Measurements from ENCODE around the gene LIN7B. TPM values are rescaled to one million over a fixed set of nuclear protein-coding genes. Genes with fewer than 3 reads are reported as not detected.
A peak's percentile ranks its signal among the peaks of the same experiment; 100 is the strongest.

LIN7B gene
- total and polyA plus RNA-seq, 2 donors (not counting 1 experiment from before 2014, with no cell fraction given): 2.6 to 10.9 TPM

DNA sequence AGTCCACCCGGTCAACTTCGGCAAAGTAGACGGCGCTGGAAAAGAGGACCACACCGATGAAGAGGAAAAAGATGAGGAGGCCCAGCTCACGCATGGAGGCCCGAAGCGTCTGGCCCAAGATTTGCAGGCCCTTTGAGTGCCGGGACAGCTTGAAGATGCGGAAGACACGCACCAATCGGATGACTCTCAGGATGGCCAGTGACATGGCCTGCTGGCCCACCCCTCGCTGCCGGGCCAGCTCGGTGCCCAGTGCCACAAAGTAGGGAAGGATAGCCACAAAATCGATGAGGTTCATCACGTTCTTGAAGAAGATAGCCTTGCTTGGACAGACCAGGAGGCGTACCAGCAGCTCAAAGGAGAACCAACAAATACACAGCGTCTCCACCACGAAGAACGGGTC, 43.8 kb upstream of the LIN7B start:
- H3K4me1 ChIP-seq (ENCODE audit: control insufficient read depth, extremely low read depth, insufficient read depth, low read length): no peaks in the 10 kb centered on the region
- H3K4me3 ChIP-seq (replicated peaks in 1 of 4; ENCODE audit: control extremely low read depth in 1 of 4, insufficient read depth in 1 of 4, low read depth in 3 of 4, low read length in 4 of 4): no peak overlapping the region
- no peak for TF ChIP-seq EZH2 (IDR thresholded peaks at IDR 0.05; ENCODE audit: low read length, missing control alignments)
- TF ChIP-seq, protein P1, sequence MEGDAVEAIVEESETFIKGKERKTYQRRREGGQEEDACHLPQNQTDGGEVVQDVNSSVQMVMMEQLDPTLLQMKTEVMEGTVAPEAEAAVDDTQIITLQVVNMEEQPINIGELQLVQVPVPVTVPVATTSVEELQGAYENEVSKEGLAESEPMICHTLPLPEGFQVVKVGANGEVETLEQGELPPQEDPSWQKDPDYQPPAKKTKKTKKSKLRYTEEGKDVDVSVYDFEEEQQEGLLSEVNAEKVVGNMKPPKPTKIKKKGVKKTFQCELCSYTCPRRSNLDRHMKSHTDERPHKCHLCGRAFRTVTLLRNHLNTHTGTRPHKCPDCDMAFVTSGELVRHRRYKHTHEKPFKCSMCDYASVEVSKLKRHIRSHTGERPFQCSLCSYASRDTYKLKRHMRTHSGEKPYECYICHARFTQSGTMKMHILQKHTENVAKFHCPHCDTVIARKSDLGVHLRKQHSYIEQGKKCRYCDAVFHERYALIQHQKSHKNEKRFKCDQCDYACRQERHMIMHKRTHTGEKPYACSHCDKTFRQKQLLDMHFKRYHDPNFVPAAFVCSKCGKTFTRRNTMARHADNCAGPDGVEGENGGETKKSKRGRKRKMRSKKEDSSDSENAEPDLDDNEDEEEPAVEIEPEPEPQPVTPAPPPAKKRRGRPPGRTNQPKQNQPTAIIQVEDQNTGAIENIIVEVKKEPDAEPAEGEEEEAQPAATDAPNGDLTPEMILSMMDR (conservative IDR thresholded peaks at IDR 0.05 in 1 of 2, IDR thresholded peaks at IDR 0.05 in 1 of 2; ENCODE audit: low read depth in 1 of 2, low read length in 2 of 2): no peak
- no peak overlapping the region for H3K4me2 ChIP-seq (ENCODE audit: extremely low read depth, insufficient read depth, low read length)
- no peak for DNase-seq (ENCODE audit: low read depth in 2 of 2)
- no peak overlapping the region for H3K9ac ChIP-seq (ENCODE audit: insufficient read depth, low read length)
- H4K20me1 ChIP-seq (ENCODE audit: control insufficient read depth, extremely low read depth, insufficient read depth, low read length): no peaks in the 10 kb centered on the region
- no peaks in the 10 kb centered on the region for H3K79me2 ChIP-seq (ENCODE audit: control insufficient read depth, insufficient read depth, low read length)
- H3K27ac ChIP-seq (ENCODE audit: insufficient read depth, low read length): no peak overlapping the region
- no peak overlapping the region for H2AFZ ChIP-seq (ENCODE audit: low read length)
- H3K36me3 ChIP-seq (ENCODE audit: control insufficient read depth, insufficient read depth, low read length): no peaks in the 10 kb centered on the region
- no peaks in the 10 kb centered on the region for H3K9me3 ChIP-seq (ENCODE audit: control insufficient read depth, insufficient read depth, low read depth, low read length)
- peaks cover 42% of the 10 kb centered on the region for H3K27me3 ChIP-seq (ENCODE audit: control insufficient read depth, insufficient read depth, low read length)

DNA sequence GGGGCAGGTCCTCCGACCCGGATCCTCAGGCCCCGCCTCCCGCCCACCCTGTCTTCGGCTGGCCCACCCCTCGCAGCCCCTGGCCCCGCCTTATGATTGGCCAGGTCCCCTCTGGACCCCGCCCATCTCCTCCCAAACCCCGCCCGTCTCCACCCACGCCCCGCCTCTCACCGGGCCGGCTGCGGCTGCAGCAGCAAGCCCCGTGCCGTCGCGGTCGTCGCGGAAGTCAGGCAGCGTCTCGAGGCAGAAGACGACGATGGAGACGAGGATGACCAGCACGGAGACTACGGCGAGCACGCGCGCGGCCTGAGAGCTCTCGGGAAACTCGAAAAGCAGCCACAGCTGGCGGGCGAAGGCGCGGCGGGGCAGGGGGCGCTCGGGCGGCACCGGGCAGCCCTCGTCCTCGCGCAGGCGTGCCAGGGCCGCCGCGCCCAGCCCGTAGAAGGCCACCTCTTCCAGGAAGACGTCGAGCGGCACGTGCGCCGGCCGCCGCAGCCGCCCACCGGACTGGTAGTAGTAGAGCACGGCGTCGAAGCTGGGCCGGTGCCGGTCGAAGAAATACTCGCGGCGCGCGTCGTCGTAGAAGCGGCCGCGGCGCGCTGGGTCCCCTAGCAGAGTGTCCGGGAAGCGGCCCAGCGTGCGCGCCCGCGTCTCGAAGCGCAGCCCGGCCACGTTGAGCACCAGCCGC, 42.2 kb upstream of the LIN7B start:
- no peaks in the 10 kb centered on the region for H3K9me3 ChIP-seq (ENCODE audit: control insufficient read depth, insufficient read depth, low read depth, low read length)
- H3K4me2 ChIP-seq (ENCODE audit: extremely low read depth, insufficient read depth, low read length): no peak overlapping the region
- TF ChIP-seq, protein P1 (conservative IDR thresholded peaks at IDR 0.05 in 1 of 2, IDR thresholded peaks at IDR 0.05 in 1 of 2; ENCODE audit: low read depth in 1 of 2, low read length in 2 of 2): no peak
- TF ChIP-seq EZH2 (IDR thresholded peaks at IDR 0.05; ENCODE audit: low read length, missing control alignments): peak; percentile 95
- no peak overlapping the region for H3K4me3 ChIP-seq (replicated peaks in 1 of 4; ENCODE audit: control extremely low read depth in 1 of 4, insufficient read depth in 1 of 4, low read depth in 3 of 4, low read length in 4 of 4)
- no peaks in the 10 kb centered on the region for H3K4me1 ChIP-seq (ENCODE audit: control insufficient read depth, extremely low read depth, insufficient read depth, low read length)
- no peaks in the 10 kb centered on the region for H3K36me3 ChIP-seq (ENCODE audit: control insufficient read depth, insufficient read depth, low read length)
- H3K9ac ChIP-seq (ENCODE audit: insufficient read depth, low read length): no peak overlapping the region
- peaks cover 34% of the 10 kb centered on the region for H3K27me3 ChIP-seq (ENCODE audit: control insufficient read depth, insufficient read depth, low read length)
- no peaks in the 10 kb centered on the region for H4K20me1 ChIP-seq (ENCODE audit: control insufficient read depth, extremely low read depth, insufficient read depth, low read length)
- H3K79me2 ChIP-seq (ENCODE audit: control insufficient read depth, insufficient read depth, low read length): no peaks in the 10 kb centered on the region
- H3K27ac ChIP-seq (ENCODE audit: insufficient read depth, low read length): no peak overlapping the region
- no peak overlapping the region for H2AFZ ChIP-seq (ENCODE audit: low read length)
- DNase-seq (ENCODE audit: low read depth in 2 of 2): no peak

DNA sequence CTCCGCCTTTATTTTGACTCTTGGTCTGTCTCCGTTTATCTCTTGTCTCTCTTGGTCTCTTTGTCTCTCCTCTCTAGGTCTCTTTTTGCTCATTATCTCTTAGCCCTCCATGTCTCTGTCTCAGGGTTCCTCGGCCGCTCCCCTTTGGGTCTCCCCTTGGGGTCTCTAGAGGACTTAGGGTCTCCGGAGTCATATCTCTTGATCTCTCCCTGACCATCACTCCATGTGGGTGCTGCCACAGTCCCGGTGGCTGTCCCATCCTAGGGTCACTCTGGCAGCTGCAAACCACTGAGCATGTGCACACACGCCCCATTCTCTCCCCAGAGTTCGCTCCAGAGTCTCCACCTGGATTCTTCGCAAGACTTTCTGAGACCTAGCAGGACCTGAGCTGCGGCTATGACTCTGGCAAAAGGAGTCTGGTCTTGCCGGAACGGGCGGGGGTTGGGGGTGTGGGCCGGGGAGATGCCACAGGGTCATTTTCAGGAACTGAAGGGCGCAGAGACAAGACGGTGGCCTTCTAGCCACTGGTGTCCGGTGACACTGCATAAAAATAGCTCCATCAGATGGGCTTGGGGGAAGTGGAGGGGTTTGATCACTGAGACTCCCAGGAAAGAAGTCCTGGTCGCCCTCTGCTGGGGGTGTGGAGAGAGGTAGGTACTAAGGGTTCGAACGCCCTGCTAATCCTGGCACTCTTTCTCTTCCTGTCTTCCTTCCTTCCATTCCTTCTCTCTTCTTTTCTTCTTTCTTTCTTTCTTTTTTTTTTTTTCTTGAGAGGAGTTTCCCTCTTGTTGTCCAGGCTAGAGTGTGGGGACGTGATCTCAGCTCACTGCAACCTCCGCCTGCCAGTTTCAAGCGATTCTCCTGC, 40.4 kb upstream of the LIN7B start:
- H3K27me3 ChIP-seq (ENCODE audit: control insufficient read depth, insufficient read depth, low read length): peaks cover 25% of the 10 kb centered on the region
- TF ChIP-seq EZH2 (IDR thresholded peaks at IDR 0.05; ENCODE audit: low read length, missing control alignments): no peak
- TF ChIP-seq, protein P1 (conservative IDR thresholded peaks at IDR 0.05 in 1 of 2, IDR thresholded peaks at IDR 0.05 in 1 of 2; ENCODE audit: low read depth in 1 of 2, low read length in 2 of 2): peak; percentile 19 to 27
- H3K79me2 ChIP-seq (ENCODE audit: control insufficient read depth, insufficient read depth, low read length): no peaks in the 10 kb centered on the region
- H3K9ac ChIP-seq (ENCODE audit: insufficient read depth, low read length): no peak overlapping the region
- no peaks in the 10 kb centered on the region for H4K20me1 ChIP-seq (ENCODE audit: control insufficient read depth, extremely low read depth, insufficient read depth, low read length)
- no peaks in the 10 kb centered on the region for H3K9me3 ChIP-seq (ENCODE audit: control insufficient read depth, insufficient read depth, low read depth, low read length)
- no peak overlapping the region for H3K27ac ChIP-seq (ENCODE audit: insufficient read depth, low read length)
- H3K4me1 ChIP-seq (ENCODE audit: control insufficient read depth, extremely low read depth, insufficient read depth, low read length): no peaks in the 10 kb centered on the region
- no peak overlapping the region for H2AFZ ChIP-seq (ENCODE audit: low read length)
- no peak overlapping the region for H3K4me2 ChIP-seq (ENCODE audit: extremely low read depth, insufficient read depth, low read length)
- no peak overlapping the region for H3K4me3 ChIP-seq (replicated peaks in 1 of 4; ENCODE audit: control extremely low read depth in 1 of 4, insufficient read depth in 1 of 4, low read depth in 3 of 4, low read length in 4 of 4)
- DNase-seq (ENCODE audit: low read depth in 2 of 2): no peak
- no peaks in the 10 kb centered on the region for H3K36me3 ChIP-seq (ENCODE audit: control insufficient read depth, insufficient read depth, low read length)
